Vagina (tissue), 2 donors: ENCODE measurements around the gene SLC25A5.

Source experiments
- CTCF ChIP-seq, 3 experiments: fragments of 450-650 bp in 2 of 3; fragments of 200-600 bp in 1 of 3; sonication (generic) in 1 of 3; IDR thresholded peaks; one replicate each; pipeline ENCODE4 v1.5.1; 2017 to 2019; ENCODE audit warnings: antibody characterized with exemption in 3 of 3, mild to moderate bottlenecking in 2 of 3, moderate library complexity in 2 of 3
- POLR2AphosphoS5 ChIP-seq, 2 donors: sonication (generic); formaldehyde crosslinking; IDR thresholded peaks; one replicate each; pipeline ENCODE4 v1.9.0; 2017; ENCODE audit warnings: antibody characterized with exemption in 2 of 2, mild to moderate bottlenecking in 2 of 2, low read depth in 1 of 2; ENCODE audit not compliant: insufficient read depth in 1 of 2

GRCh38 chrX:119481323-119481801 is 13.1 kb downstream of the SLC25A5 start:
- TF ChIP-seq CTCF (IDR thresholded peaks at IDR 0.05): no peak
- TF ChIP-seq POLR2AphosphoS5 (IDR thresholded peaks at IDR 0.05; ENCODE audit: insufficient read depth in 1 of 2, low read depth in 1 of 2): no peak
